H9 (cell line): Measurements from ENCODE around the gene POR. TPM values are rescaled to one million over a fixed set of nuclear protein-coding genes. Genes with fewer than 3 reads are reported as not detected.
A peak's percentile ranks its signal among the peaks of the same experiment; 100 is the strongest.

ENCODE experiments used
- DNase-seq: peaks from one replicate; pipeline ENCODE4 v3.0.0-alpha.2; 2017
- H2AFZ ChIP-seq: one replicate; pipeline ENCODE4 v1.6.1; 2013; ENCODE audit warnings: mild to moderate bottlenecking, low read length, control low read depth, moderate library complexity
- H2AK5ac ChIP-seq: 2 replicates; pipeline ENCODE4 v1.6.1; 2013; ENCODE audit warnings: low read length, control low read depth, mixed read lengths; ENCODE audit not compliant: insufficient read length
- H2BK120ac ChIP-seq: one replicate; pipeline ENCODE4 v1.6.1; 2013; ENCODE audit warnings: low read depth, mild to moderate bottlenecking, low read length, control low read depth, inconsistent platforms; ENCODE audit not compliant: poor library complexity, severe bottlenecking
- H2BK12ac ChIP-seq: 2 replicates; pipeline ENCODE4 v1.6.1; 2013; ENCODE audit warnings: low read length, control low read depth, mixed read lengths, low read depth; ENCODE audit not compliant: insufficient read length
- H2BK15ac ChIP-seq: 2 replicates; pipeline ENCODE4 v1.6.1; 2013; ENCODE audit warnings: low read depth, low read length, control low read depth
- H2BK20ac ChIP-seq: one replicate; pipeline ENCODE4 v1.6.1; 2013; ENCODE audit warnings: low read depth, mild to moderate bottlenecking, low read length, control low read depth, inconsistent platforms; ENCODE audit not compliant: poor library complexity, severe bottlenecking
- H2BK5ac ChIP-seq: 2 replicates; pipeline ENCODE4 v1.6.1; 2013; ENCODE audit warnings: low read length, control low read depth, mixed read lengths; ENCODE audit not compliant: insufficient read length
- H3K14ac ChIP-seq: 2 replicates; pipeline ENCODE4 v1.6.1; 2013; ENCODE audit warnings: low read length, control low read depth; ENCODE audit not compliant: insufficient read depth
- H3K18ac ChIP-seq: 2 replicates; pipeline ENCODE4 v1.6.1; 2013; ENCODE audit warnings: low read depth, mild to moderate bottlenecking, mixed read lengths, low read length, control low read depth; ENCODE audit not compliant: insufficient read length
- H3K23ac ChIP-seq: 2 replicates; pipeline ENCODE4 v1.6.1; 2013; ENCODE audit warnings: low read length, control low read depth, mixed read lengths, low read depth; ENCODE audit not compliant: insufficient read length
- H3K23me2 ChIP-seq: 2 replicates; pipeline ENCODE4 v1.6.1; 2013; ENCODE audit warnings: low read depth, mild to moderate bottlenecking, mixed read lengths, low read length, control low read depth; ENCODE audit not compliant: insufficient read length, poor library complexity, severe bottlenecking
- H3K27ac ChIP-seq: 2 replicates; pipeline ENCODE4 v1.5.1; 2013; ENCODE audit warnings: low read length, control low read depth, mixed read lengths, low read depth; ENCODE audit not compliant: insufficient read length
- H3K27me3 ChIP-seq: 2 replicates; pipeline ENCODE4 v1.6.1; 2013; ENCODE audit warnings: low read length, control low read depth, inconsistent platforms; ENCODE audit not compliant: insufficient read depth
- H3K4ac ChIP-seq: 2 replicates; pipeline ENCODE4 v1.6.1; 2013; ENCODE audit warnings: low read depth, mild to moderate bottlenecking, control low read depth, inconsistent platforms, low read length, moderate library complexity
- H3K4me1 ChIP-seq: 2 replicates; pipeline ENCODE4 v1.6.1; 2013; ENCODE audit warnings: low read length, control low read depth, inconsistent platforms; ENCODE audit not compliant: insufficient read depth
- H3K4me2 ChIP-seq: 2 replicates; pipeline ENCODE4 v1.6.1; 2013; ENCODE audit warnings: low read length, control low read depth, mixed read lengths; ENCODE audit not compliant: insufficient read length, insufficient read depth
- H3K56ac ChIP-seq: 2 replicates; pipeline ENCODE4 v1.6.1; 2013; ENCODE audit warnings: low read depth, mild to moderate bottlenecking, mixed read lengths, low read length, control low read depth; ENCODE audit not compliant: insufficient read length
- H3K79me1 ChIP-seq: 2 replicates; pipeline ENCODE4 v1.6.1; 2013; ENCODE audit warnings: low read depth, mild to moderate bottlenecking, moderate library complexity, low read length, control low read depth, inconsistent platforms; ENCODE audit not compliant: insufficient read depth, poor library complexity, severe bottlenecking
- H3K79me2 ChIP-seq: 2 replicates; pipeline ENCODE4 v1.6.1; 2013; ENCODE audit warnings: low read length, control low read depth, inconsistent platforms; ENCODE audit not compliant: insufficient read depth
- H3K9ac ChIP-seq: 2 replicates; pipeline ENCODE4 v1.6.1; 2013; ENCODE audit warnings: low read length, control low read depth, mixed read lengths; ENCODE audit not compliant: insufficient read length; ENCODE audit errors: extremely low read depth
- H3K9me3 ChIP-seq: one replicate; pipeline ENCODE4 v1.6.1; 2013; ENCODE audit warnings: low read depth, low read length, inconsistent platforms; ENCODE audit not compliant: control insufficient read depth
- H3T11ph ChIP-seq: one replicate; pipeline ENCODE4 v1.6.1; 2013; ENCODE audit warnings: mild to moderate bottlenecking, low read length, control low read depth, inconsistent platforms
- H4K20me1 ChIP-seq: one replicate; pipeline ENCODE4 v1.6.1; 2013; ENCODE audit not compliant: control insufficient read depth, insufficient read length, insufficient read depth
- H4K5ac ChIP-seq: 2 replicates; pipeline ENCODE4 v1.6.1; 2013; ENCODE audit warnings: low read depth, mild to moderate bottlenecking, mixed read lengths, low read length, control low read depth; ENCODE audit not compliant: insufficient read length
- H4K8ac ChIP-seq: replicated peaks from 2 replicates; pipeline ENCODE4 v1.6.1; 2013; ENCODE audit warnings: low read length, control low read depth, mixed read lengths, low read depth; ENCODE audit not compliant: insufficient read length
- H4K91ac ChIP-seq: 2 replicates; pipeline ENCODE4 v1.6.1; 2013; ENCODE audit warnings: low read depth, mild to moderate bottlenecking, moderate library complexity, mixed read lengths, low read length, control low read depth; ENCODE audit not compliant: insufficient read length
- H3K27ac Mint-ChIP-seq, 3 experiments: 2 replicates in 2 of 3; 3 replicates in 1 of 3; pipeline ENCODE4 v1.8.0; 2020 to 2021; ENCODE audit warnings: mixed read lengths in 3 of 3, mild to moderate bottlenecking in 1 of 3, moderate library complexity in 1 of 3
- H3K27me3 Mint-ChIP-seq: 2 replicates; pipeline ENCODE4 v1.8.0; 2021; ENCODE audit warnings: low read depth, mild to moderate bottlenecking, moderate library complexity, mixed read lengths
- H3K36me3 Mint-ChIP-seq, 3 experiments: 2 replicates in 2 of 3; 3 replicates in 1 of 3; pipeline ENCODE4 v1.8.0; 2020 to 2021; ENCODE audit warnings: low read depth in 3 of 3, mixed read lengths in 3 of 3; ENCODE audit not compliant: insufficient read depth in 1 of 3
- H3K4me1 Mint-ChIP-seq, 2 experiments: 2 replicates each; pipeline ENCODE4 v1.8.0; 2020; ENCODE audit warnings: mixed read lengths in 2 of 2
- H3K4me3 Mint-ChIP-seq, 2 experiments: 2 replicates in 1 of 2; 3 replicates in 1 of 2; pipeline ENCODE4 v1.8.0; 2020 to 2021; ENCODE audit warnings: mild to moderate bottlenecking in 2 of 2, mixed read lengths in 2 of 2, moderate library complexity in 1 of 2
- H3K9me3 Mint-ChIP-seq, 2 experiments: 2 replicates in 1 of 2; 3 replicates in 1 of 2; pipeline ENCODE4 v1.8.0; 2020; ENCODE audit warnings: mild to moderate bottlenecking in 2 of 2, mixed read lengths in 2 of 2, moderate library complexity in 1 of 2
- CTCF ChIP-seq: fragments of 200-600 bp; sonication (generic); conservative IDR thresholded peaks from 3 replicates; pipeline ENCODE4 v1.8.0; 2021; ENCODE audit warnings: antibody characterized with exemption, mild to moderate bottlenecking
- WGBS: extraction: QIAGEN DNeasy Blood & Tissue Kit; methylation state at CpG from one replicate; pipeline ENCODE4 v1.1.7; 2013; ENCODE audit warnings: missing lambda C conversion rate, low lambda C conversion rate, mixed read lengths; ENCODE audit not compliant: insufficient read length; ENCODE audit errors: extremely low coverage; 5-methylcytosine and 5-hydroxymethylcytosine counted together
- total RNA-seq: library from RNA; stranded (reverse); gene quantifications from 2 replicates; pipeline ENCODE4 v1.2.1, GENCODE V29; 2021

Gene POR
- total RNA-seq, 1 experiment from 2014 or later = 128 TPM

GRCh38 chr7:75969704-75970498 is 54.9 kb downstream of the POR start:
- no peak for TF ChIP-seq CTCF
- Histone ChIP-seq H3K4ac (no peak overlapping the region), H3K79me2 (no peaks in the 10 kb centered on the region), H2BK120ac (no peak overlapping the region), H4K20me1 (no peaks in the 10 kb centered on the region), H3K23me2 (no peaks in the 10 kb centered on the region), H3K56ac (no peak overlapping the region), H2BK20ac (no peak overlapping the region), H3K27me3 (no peaks in the 10 kb centered on the region), H2BK15ac (no peak overlapping the region), H3K23ac (no peak overlapping the region), H3K9ac (no peak overlapping the region), H3K14ac (no peak overlapping the region), H2AK5ac (no peak overlapping the region), H4K5ac (no peak overlapping the region), H4K8ac (no peak overlapping the region), H3K79me1 (no peaks in the 10 kb centered on the region), H3K18ac (no peak overlapping the region), H3K27ac (no peak overlapping the region), H2BK12ac (no peak overlapping the region), H2BK5ac (no peak overlapping the region), H3T11ph (no peak overlapping the region), H2AFZ (no peak overlapping the region), H3K9me3 (no peaks in the 10 kb centered on the region), H3K4me2 (no peak overlapping the region), H4K91ac (no peak overlapping the region), H3K4me1 (no peaks in the 10 kb centered on the region)
- WGBS = no CpG with 5 or more reads among the region's 30 CpGs
- Mint-ChIP-seq H3K27ac (peak overlapping the region; percentile 86 to 93 (median 90)), H3K27me3 (no peaks in the 10 kb centered on the region; the same call in 1 of the 2 replicates), H3K9me3 (no peaks in the 10 kb centered on the region), H3K36me3 (peaks cover 15 to 48% (median 35%) of the 10 kb centered on the region in 3 experiments; a peak in 6 of 7 replicates), H3K4me1 (peaks cover 4 to 11% of the 10 kb centered on the region in 2 experiments; a peak in 3 of 4 replicates), H3K4me3 (no peak overlapping the region)
- DNase-seq = no peak
